GM11168 (cell line): ENCODE results near the gene TMEM176A.

Source experiments
- in situ Hi-C: fragments of 300-500 bp; cut with MboI; formaldehyde crosslinking; loops from one replicate; pipeline ENCODE4 v1.12.0; 2022; ENCODE audit warnings: low sequenced_read_pairs; ENCODE audit not compliant: unreplicated experiment

The TMEM176A gene

GRCh38 chr7:150787321-150788281 is 13.0 kb upstream of the TMEM176A start:
- in situ Hi-C loops: loop anchor here (10.0 kb wide), 1 partner anchor 197 kb away; no protein-coding TSS in a partner anchor

- in situ Hi-C loops: loop anchor here (10.0 kb wide), 1 partner anchor 196 kb away; no protein-coding TSS in a partner anchor
Observed at GRCh38 chr7:150788474-150789269, 11.9 kb upstream of the TMEM176A start.

- in situ Hi-C loops: no loop called here
Observed at GRCh38 chr7:150790416-150791075, 10.0 kb upstream of the TMEM176A start.

- in situ Hi-C loops: no loop called here
Observed at GRCh38 chr7:150791304-150791703, 9.3 kb upstream of the TMEM176A start.

GRCh38 chr7:150791746-150792452 is 8.7 kb upstream of the TMEM176A start:
- in situ Hi-C loops: no loop called here

- in situ Hi-C loops: no loop called here
Observed at GRCh38 chr7:150793569-150794238, 6.9 kb upstream of the TMEM176A start.

GRCh38 chr7:150797661-150798060 is 2.9 kb upstream of the TMEM176A start:
- in situ Hi-C loops: no loop called here

- in situ Hi-C loops: no loop called here
Observed at GRCh38 chr7:150799156-150799555, 1.4 kb upstream of the TMEM176A start.

- in situ Hi-C loops: no loop called here
Observed at GRCh38 chr7:150799741-150800580, 608 bp upstream of the TMEM176A start, which contains the start of gene TMEM176B. TSS of gene TMEM176B (minus strand) at chr7:150800364. CDS start at chr7:150796569, 3,795 bp downstream.

- in situ Hi-C loops: no loop called here
Observed at GRCh38 chr7:150801242-150801945, 825 bp downstream of the TMEM176A start.

- in situ Hi-C loops: no loop called here
Observed at GRCh38 chr7:150801946-150802771, 1.6 kb downstream of the TMEM176A start.

- in situ Hi-C loops: no loop called here
Observed at GRCh38 chr7:150803161-150803860, 2.7 kb downstream of the TMEM176A start.

GRCh38 chr7:150804802-150805201 is 4.2 kb downstream of the TMEM176A start:
- in situ Hi-C loops: no loop called here

- in situ Hi-C loops: no loop called here
Observed at GRCh38 chr7:150805864-150806263, 5.3 kb downstream of the TMEM176A start.

GRCh38 chr7:150806454-150806853 is 5.9 kb downstream of the TMEM176A start:
- in situ Hi-C loops: no loop called here

GRCh38 chr7:150806863-150807262 is 6.3 kb downstream of the TMEM176A start:
- in situ Hi-C loops: no loop called here
